Activated T-cell treated with anti-CD3 and anti-CD28 coated beads, Interleukin-2, amount 50 U/mL, for 4 hours (primary cell): Measurements from ENCODE around the gene MOSPD2. TPM values are rescaled to one million over a fixed set of nuclear protein-coding genes. Genes with fewer than 3 reads are reported as not detected.

Experiments used
- ATAC-seq, 2 donors: fragments of 200-7000 bp; cut with Tn5 transposase; one replicate each; pipeline ENCODE4 v1.10.0; 2021
- DNase-seq: peaks from one replicate; pipeline ENCODE4 v3.0.0-alpha.2; 2020
- H3K27me3 Mint-ChIP-seq: one replicate; pipeline ENCODE4 v1.8.0; 2021; ENCODE audit warnings: low read depth, mixed read lengths
- H3K36me3 Mint-ChIP-seq: one replicate; pipeline ENCODE4 v1.8.0; 2022; ENCODE audit warnings: mixed read lengths; ENCODE audit not compliant: insufficient read depth
- H3K4me1 Mint-ChIP-seq: one replicate; pipeline ENCODE4 v1.8.0; 2021; ENCODE audit warnings: low read depth, mixed read lengths
- H3K4me3 Mint-ChIP-seq: one replicate; pipeline ENCODE4 v1.8.0; 2021; ENCODE audit warnings: mild to moderate bottlenecking, moderate library complexity, mixed read lengths
- H3K9me3 Mint-ChIP-seq: one replicate; pipeline ENCODE4 v1.8.0; 2021; ENCODE audit warnings: mixed read lengths
- total RNA-seq, 3 donors: library from RNA; stranded (reverse); gene quantifications; one replicate each; pipeline ENCODE4 v1.2.1, GENCODE V29; 2021

Gene MOSPD2
- total RNA-seq, 3 donors from 2014 or later = 5.5 to 9.4 (median 9.3) TPM

DNA sequence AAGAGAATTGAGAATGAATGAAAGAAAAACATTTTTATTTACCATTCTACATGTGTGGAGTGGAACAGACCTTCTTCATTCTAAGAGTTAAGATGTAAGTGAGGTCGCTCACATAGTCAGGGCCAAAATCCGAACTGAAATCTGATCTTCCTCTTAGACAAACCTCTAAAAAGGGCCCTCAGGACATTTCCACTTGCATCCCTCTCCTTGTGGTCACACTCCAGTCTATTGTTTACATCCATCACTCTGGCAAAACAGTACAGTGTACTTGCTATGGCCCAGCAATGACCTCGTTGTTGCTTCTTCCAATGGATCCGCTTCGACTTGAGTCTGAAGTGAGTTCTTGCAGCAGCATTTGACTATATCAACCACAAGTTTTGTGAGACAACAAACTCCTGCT is 54.2 kb downstream of the MOSPD2 start:
- H3K9me3 Mint-ChIP-seq = no peaks in the 10 kb centered on the region
- H3K36me3 Mint-ChIP-seq = no peaks in the 10 kb centered on the region
- no peak overlapping the region for H3K4me3 Mint-ChIP-seq
- DNase-seq = no peak
- no peaks in the 10 kb centered on the region for H3K4me1 Mint-ChIP-seq
- ATAC-seq = no peak
- no peaks in the 10 kb centered on the region for H3K27me3 Mint-ChIP-seq

DNA sequence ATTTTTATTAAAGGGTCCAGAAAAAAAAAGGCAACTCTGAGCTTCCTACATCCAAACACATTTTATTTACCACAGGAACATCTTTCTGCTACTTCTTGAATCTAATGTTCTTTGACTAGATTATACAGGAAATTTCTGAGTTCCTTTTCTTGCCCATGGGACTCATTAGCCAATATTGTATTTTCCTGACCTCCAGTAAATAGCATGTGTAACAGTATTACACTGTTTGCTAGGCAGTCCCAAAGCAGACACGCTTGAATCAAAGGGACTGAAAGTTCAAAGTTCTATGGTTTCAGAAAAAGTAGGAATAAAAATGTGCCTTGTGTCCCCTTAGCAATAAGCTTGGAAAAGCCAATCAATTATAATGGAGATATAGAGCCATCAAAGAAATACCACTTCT is 57.4 kb downstream of the MOSPD2 start:
- H3K4me1 Mint-ChIP-seq = no peaks in the 10 kb centered on the region
- H3K4me3 Mint-ChIP-seq = no peak overlapping the region
- no peak for ATAC-seq
- no peaks in the 10 kb centered on the region for H3K9me3 Mint-ChIP-seq
- no peak for DNase-seq
- no peaks in the 10 kb centered on the region for H3K27me3 Mint-ChIP-seq
- no peaks in the 10 kb centered on the region for H3K36me3 Mint-ChIP-seq

DNA sequence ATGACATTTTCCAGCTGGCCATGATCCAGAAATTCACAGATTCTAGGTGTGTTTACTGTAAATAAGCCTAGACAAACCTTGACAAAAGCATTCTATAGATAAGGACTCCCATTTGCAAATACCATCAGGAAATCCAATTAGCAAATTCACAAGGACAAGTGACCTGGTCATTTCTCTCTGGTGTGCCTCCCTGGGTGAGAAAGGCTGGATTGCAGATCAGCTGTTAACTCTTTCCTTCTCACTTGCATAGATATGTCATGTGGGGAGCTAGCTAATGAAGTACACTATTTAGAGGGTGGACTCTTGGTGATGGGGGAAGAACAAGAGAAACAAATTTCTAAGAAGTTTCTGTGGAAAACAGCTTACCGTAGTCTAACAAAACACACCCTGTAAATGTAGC is 58.9 kb downstream of the MOSPD2 start:
- Mint-ChIP-seq H3K27me3 (no peaks in the 10 kb centered on the region), H3K9me3 (no peaks in the 10 kb centered on the region), H3K36me3 (no peaks in the 10 kb centered on the region), H3K4me1 (no peaks in the 10 kb centered on the region), H3K4me3 (no peak overlapping the region)
- no peak for DNase-seq
- ATAC-seq = no peak

DNA sequence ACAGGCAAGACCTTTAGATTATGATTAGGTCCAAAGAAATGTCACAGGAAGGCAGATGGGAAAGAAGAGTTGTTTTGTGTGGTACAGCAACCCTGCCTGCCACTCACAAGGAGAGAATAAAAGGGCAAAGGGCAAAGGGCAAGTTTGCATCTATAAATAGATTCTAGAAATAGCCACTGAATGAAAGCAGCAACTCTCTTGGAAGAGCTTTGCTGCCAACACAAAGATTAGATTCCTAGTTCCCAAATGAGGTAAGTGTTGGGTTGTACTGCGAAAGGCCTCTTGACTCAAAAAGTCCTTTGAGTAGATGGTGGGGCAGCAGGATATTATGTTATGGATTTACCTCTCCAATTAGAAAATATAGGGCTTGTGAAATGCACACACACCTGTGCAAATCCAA is 61.2 kb downstream of the MOSPD2 start:
- ATAC-seq (no peak), DNase-seq (no peak)
- H3K4me1 Mint-ChIP-seq = no peaks in the 10 kb centered on the region
- H3K9me3 Mint-ChIP-seq = no peaks in the 10 kb centered on the region
- H3K36me3 Mint-ChIP-seq = no peaks in the 10 kb centered on the region
- no peak overlapping the region for H3K4me3 Mint-ChIP-seq
- H3K27me3 Mint-ChIP-seq = no peaks in the 10 kb centered on the region

DNA sequence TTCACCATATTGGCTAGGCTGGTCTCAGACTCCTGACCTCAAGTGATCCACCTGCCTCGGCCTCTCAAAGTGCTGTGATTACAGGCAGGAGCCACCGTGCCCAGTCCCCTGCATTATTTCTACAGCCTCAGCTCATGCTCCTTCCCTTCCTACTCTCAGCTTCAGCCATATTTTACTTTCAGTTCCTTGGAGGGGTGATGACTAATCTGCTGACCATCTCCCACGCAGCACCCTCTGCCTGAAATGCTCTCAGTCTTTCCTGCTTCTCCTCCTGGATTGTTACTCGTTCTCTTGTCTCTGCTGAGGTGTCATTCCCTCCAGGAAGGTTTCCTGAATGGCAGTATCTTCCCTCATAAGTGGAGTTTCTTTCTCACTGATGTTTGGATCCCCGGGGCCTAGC is 63.3 kb downstream of the MOSPD2 start:
- no peaks in the 10 kb centered on the region for H3K4me1 Mint-ChIP-seq
- no peaks in the 10 kb centered on the region for H3K9me3 Mint-ChIP-seq
- H3K4me3 Mint-ChIP-seq = no peak overlapping the region
- no peak for DNase-seq
- H3K36me3 Mint-ChIP-seq = no peaks in the 10 kb centered on the region
- no peak for ATAC-seq
- H3K27me3 Mint-ChIP-seq = no peaks in the 10 kb centered on the region

DNA sequence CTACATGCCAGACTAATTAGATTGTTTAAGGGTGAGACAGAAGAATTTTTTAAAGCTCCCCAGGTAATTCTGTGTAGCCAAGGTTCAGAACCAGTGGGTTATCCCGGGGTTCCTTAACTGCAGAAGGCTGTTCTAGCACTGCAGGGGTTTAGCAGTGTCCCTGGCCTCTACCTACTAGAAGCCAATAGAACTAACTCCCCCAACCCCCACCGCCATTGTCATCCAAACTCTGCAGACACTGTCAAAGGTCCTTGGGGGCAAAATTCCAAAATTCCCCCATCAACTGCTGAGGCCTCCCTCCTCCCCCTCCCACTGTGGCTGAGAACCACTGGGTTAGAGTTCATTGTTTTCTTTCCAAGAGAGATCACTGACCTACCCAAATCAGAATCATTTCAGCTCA is 66.4 kb downstream of the MOSPD2 start:
- no peaks in the 10 kb centered on the region for H3K36me3 Mint-ChIP-seq
- no peaks in the 10 kb centered on the region for H3K9me3 Mint-ChIP-seq
- ATAC-seq (no peak), DNase-seq (no peak)
- no peaks in the 10 kb centered on the region for H3K27me3 Mint-ChIP-seq
- H3K4me1 Mint-ChIP-seq = no peaks in the 10 kb centered on the region
- no peak overlapping the region for H3K4me3 Mint-ChIP-seq

DNA sequence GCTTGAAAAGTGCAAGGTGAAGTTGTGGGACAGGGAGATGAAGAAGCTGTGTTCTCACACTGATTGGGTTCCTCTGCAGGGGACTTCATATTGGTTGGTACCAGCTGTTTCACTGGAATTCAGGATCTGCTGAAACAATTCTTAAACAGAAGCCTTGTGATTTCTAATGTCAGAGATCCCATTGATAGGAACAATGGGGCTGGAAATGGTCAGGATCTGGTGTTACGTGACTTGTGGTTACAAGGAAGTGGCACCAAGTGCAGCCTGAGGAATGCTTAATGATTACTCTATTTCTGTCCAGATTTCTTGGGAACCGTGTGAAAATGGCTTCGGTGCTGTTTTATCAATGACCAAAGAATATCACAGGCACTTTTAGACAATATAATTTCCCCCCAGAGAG is 68.1 kb downstream of the MOSPD2 start:
- no peaks in the 10 kb centered on the region for H3K9me3 Mint-ChIP-seq
- H3K27me3 Mint-ChIP-seq = no peaks in the 10 kb centered on the region
- DNase-seq = no peak
- H3K4me1 Mint-ChIP-seq = no peaks in the 10 kb centered on the region
- H3K36me3 Mint-ChIP-seq = no peaks in the 10 kb centered on the region
- no peak overlapping the region for H3K4me3 Mint-ChIP-seq
- ATAC-seq = no peak

DNA sequence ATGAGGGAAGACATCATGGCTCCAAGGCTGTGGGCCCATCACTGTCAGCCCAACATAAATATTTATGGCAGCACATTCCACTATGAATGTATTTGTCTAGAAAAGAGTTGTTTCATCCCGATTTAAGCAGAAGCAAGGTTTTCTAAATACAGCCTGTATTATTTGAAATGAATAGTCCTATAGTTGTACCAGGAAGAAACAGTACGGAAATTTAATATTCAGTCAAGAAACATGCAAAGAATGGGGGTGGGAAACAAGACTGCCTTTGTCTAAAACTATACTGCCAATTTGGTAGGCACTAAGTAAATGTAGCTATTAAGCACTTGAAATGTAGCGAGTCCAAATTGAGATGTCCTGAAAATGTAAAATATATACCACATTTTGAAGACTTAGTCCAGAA is 69.1 kb downstream of the MOSPD2 start:
- Mint-ChIP-seq H3K27me3 (no peaks in the 10 kb centered on the region), H3K9me3 (no peaks in the 10 kb centered on the region), H3K36me3 (no peaks in the 10 kb centered on the region), H3K4me1 (no peaks in the 10 kb centered on the region), H3K4me3 (no peak overlapping the region)
- DNase-seq (no peak), ATAC-seq (no peak)

DNA sequence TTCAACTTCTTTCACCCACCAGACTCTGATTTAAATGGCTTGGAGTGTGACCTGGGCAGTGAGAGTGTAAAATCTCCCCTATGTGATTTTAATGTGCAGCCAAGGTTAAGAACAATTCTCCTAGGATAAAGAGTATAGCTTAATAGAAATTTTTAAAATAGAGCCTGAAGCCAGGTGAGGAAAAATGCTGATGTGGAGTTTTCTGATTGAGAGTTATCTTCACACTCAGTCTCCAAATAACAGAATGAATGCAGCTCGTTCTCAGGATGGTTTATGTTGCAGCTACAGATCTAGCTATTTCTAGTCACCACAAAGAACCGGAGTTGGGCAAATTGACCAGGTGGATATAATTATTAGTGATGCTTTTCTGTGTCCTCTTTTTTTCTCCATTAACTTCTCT is 70.7 kb downstream of the MOSPD2 start:
- Mint-ChIP-seq H3K9me3 (no peaks in the 10 kb centered on the region), H3K4me3 (no peak overlapping the region), H3K27me3 (no peaks in the 10 kb centered on the region), H3K36me3 (no peaks in the 10 kb centered on the region), H3K4me1 (no peaks in the 10 kb centered on the region)
- no peak for DNase-seq
- ATAC-seq = no peak

DNA sequence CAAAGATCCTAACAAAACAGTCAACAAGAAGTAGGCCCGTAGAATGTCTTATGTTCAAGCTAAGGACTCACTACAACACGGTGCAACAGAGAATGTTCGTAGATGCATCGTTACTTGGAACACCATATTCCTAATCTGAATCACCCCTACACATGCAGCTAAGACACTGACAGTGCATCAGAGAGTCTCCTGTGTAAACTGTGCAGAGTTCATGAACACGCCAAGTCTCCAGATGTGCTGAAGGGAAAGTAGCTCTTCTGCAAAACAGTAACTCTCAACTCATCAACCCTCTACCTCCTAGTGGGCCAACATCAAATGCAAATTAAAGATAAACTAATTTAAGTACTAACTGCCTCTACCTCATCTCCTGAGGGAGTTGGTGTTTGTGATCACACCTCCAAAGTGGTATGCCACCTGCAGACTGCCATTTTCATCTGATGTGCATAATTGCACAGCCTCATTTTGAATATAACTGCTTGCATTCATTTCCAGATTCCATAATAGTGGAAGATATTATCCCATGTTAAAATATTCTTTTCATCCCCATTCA is 73.5 kb downstream of the MOSPD2 start:
- no peak for DNase-seq

DNA sequence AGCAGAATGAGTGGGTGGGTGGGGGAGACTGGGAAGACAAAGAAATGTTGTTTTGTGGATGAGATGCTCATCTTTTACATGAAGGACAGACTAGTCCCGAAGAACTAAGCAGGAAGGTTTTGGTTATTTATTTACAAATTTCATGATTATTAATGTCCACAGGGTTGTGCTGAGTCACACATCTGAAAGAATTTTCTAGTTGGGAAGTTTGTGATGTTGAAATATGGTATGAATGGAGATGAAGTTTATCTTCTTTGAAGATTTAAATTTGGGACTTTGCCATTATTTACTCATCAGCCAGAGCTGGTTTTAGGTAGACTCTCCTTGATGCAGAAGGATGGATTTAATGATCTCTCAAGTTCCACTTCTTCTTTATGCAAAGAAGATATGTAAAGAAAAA is 75.5 kb downstream of the MOSPD2 start:
- no peak for DNase-seq
- no peaks in the 10 kb centered on the region for H3K36me3 Mint-ChIP-seq
- peaks cover 3% of the 10 kb centered on the region for H3K27me3 Mint-ChIP-seq
- no peak overlapping the region for H3K4me3 Mint-ChIP-seq
- no peaks in the 10 kb centered on the region for H3K4me1 Mint-ChIP-seq
- no peaks in the 10 kb centered on the region for H3K9me3 Mint-ChIP-seq
- no peak for ATAC-seq

More for the DNA sequence above, 73.5 kb downstream of the MOSPD2 start:
- Mint-ChIP-seq H3K36me3 (no peaks in the 10 kb centered on the region), H3K9me3 (no peaks in the 10 kb centered on the region), H3K4me1 (no peaks in the 10 kb centered on the region), H3K4me3 (no peak overlapping the region), H3K27me3 (peaks cover 3% of the 10 kb centered on the region)
- ATAC-seq = no peak

DNA sequence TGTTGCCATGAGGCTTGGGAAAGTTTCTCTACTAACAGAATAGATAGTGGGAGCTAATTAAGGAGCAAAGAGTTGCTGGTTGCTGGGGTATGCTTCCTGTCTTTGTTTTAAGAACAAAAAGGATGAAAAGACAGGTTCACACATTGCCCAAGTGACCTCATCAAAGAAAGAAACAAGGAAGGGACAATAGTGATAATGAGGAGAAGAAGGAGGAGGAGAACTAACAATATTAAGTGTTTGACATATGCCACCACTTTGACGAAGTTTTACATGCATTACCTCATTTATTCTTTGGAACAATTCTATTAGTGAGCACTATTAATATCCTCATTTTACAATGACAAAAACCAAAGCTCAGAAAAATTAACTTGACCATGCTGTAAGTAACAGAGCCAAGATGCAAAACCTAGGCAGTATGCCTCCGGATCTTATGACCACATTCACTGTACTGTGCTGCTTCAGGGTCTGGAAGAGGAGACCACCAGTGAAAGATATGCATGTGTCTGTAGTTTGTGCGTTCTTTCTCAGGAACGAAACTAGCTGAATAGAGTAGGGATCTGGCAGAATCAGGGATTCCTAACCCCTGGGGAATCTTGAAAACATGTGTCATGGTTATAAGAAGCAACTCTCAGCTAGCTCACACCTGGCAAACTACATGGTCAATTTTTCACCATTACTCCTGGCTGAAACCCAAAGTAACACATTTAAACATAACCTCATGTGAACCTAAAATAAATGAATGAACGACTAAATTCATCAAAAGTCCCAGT is 83.8 kb downstream of the MOSPD2 start:
- Mint-ChIP-seq H3K27me3 (no peaks in the 10 kb centered on the region), H3K36me3 (no peaks in the 10 kb centered on the region), H3K4me1 (no peaks in the 10 kb centered on the region), H3K4me3 (no peak overlapping the region), H3K9me3 (peaks cover 3% of the 10 kb centered on the region)
- DNase-seq = no peak
- ATAC-seq = no peak

DNA sequence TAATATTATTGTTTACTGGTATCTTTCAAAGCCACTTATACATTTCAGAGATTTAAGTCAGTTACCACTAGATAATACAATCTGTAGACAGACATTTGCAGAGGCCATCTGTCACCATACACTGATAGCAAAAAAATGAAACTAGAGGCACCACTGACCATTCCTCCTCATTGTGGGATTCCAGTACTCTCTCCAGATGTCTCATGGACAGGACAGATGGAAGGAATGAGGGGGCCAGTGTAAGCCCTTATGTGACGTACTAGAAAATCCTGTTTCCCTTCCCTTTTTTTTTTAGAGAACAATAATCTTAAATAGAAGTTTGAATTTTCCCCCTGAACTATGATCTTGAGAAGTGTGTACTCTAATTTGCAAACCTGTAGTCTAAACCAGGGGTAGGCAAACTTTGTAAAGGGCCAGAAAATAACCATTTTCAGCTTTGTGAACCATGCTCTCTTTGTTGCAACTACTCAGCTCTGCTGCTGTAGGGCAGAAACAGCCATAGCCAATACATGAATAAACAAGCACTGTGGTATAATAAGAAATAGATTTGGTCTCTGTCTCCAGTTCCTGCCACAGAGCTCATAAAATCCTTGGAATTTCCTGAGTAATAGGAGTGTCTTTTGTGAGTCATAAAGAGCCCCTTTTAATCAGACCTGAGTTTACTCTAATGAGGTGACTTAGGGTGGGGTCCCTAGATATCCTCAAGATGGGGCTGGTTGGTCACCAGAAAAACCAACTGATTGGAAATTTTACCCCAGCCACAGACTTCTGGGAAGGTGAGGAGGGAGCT is 90.4 kb downstream of the MOSPD2 start:
- H3K9me3 Mint-ChIP-seq = no peaks in the 10 kb centered on the region
- DNase-seq (no peak), ATAC-seq (no peak)
- no peaks in the 10 kb centered on the region for H3K4me1 Mint-ChIP-seq
- H3K36me3 Mint-ChIP-seq = no peaks in the 10 kb centered on the region
- no peak overlapping the region for H3K4me3 Mint-ChIP-seq
- H3K27me3 Mint-ChIP-seq = peaks cover 3% of the 10 kb centered on the region

DNA sequence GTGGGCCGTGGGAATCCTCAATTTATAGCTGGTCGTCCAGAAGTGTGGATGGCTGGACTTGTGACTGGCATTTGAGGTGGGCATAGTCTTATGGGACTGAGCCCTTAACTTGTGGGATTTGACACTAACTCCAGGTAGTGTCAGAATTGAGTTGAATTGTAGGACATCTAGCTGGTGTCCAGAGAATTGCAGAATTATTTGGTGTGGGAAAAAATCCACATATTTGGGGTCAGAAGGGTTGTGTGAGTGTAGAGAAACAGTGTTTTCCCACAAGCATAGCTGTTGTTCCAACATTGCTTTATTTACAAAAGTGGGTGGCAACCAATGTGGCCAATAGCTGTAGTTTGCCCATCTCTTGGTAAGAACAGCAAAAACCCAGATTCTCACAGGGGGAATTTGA is 91.3 kb downstream of the MOSPD2 start:
- H3K4me1 Mint-ChIP-seq = no peaks in the 10 kb centered on the region
- DNase-seq (no peak), ATAC-seq (no peak)
- no peaks in the 10 kb centered on the region for H3K9me3 Mint-ChIP-seq
- H3K27me3 Mint-ChIP-seq = peaks cover 3% of the 10 kb centered on the region
- H3K4me3 Mint-ChIP-seq = no peak overlapping the region
- no peaks in the 10 kb centered on the region for H3K36me3 Mint-ChIP-seq
